Measurements from ENCODE around the gene ABCA2. TPM values are rescaled to one million over a fixed set of nuclear protein-coding genes. Genes with fewer than 3 reads are reported as not detected.
"Not testable (repeated sequence)": the region's sequence is repeated elsewhere in the genome, so short reads cannot be mapped to it uniquely, and the experiment has no call there.

ABCA2 gene
- total RNA-seq, 3 donors from 2014 or later: 17.0 to 30.6 (median 18.9) TPM

GRCh38 chr9:137007108-137007815, 20.8 kb downstream of the ABCA2 start:
- TF ChIP-seq POLR2AphosphoS5 (IDR thresholded peaks at IDR 0.05) (no peak), CTCF (IDR thresholded peaks at IDR 0.05) (no peak), POLR2A (IDR thresholded peaks at IDR 0.05) (no peak)
- Histone ChIP-seq H3K36me3 (no peaks in the 10 kb centered on the region), H3K27ac (no peak overlapping the region), H3K4me1 (no peaks in the 10 kb centered on the region), H3K4me3 (no peak overlapping the region), H3K9me3 (peaks cover 0 to 6% of the 10 kb centered on the region in 2 donors), H3K27me3 (no peaks in the 10 kb centered on the region)
- no peak for DNase-seq (ENCODE audit: low spot score in 2 of 2)
- intact Hi-C loops (cut with DNase I; ENCODE audit: low total_unique reads): no loop called here

- Histone ChIP-seq H3K27ac (no peak overlapping the region), H3K27me3 (no peaks in the 10 kb centered on the region), H3K4me3 (no peak overlapping the region), H3K4me1 (no peaks in the 10 kb centered on the region), H3K9me3 (peaks cover 0 to 6% of the 10 kb centered on the region in 2 donors), H3K36me3 (no peaks in the 10 kb centered on the region)
- DNase-seq (ENCODE audit: low spot score in 2 of 2): no peak
- intact Hi-C loops (cut with DNase I; ENCODE audit: low total_unique reads): no loop called here
- TF ChIP-seq POLR2AphosphoS5 (IDR thresholded peaks at IDR 0.05): no peak
- TF ChIP-seq POLR2A (IDR thresholded peaks at IDR 0.05): no peak
- TF ChIP-seq CTCF (IDR thresholded peaks at IDR 0.05): no peak
Measured at GRCh38 chr9:137006116-137007003, 21.7 kb downstream of the ABCA2 start.

GRCh38 chr9:137004285-137004684, 23.8 kb downstream of the ABCA2 start:
- TF ChIP-seq CTCF (IDR thresholded peaks at IDR 0.05): peak in 2 of 3 donors; percentile 15 to 31
- DNase-seq (ENCODE audit: low spot score in 2 of 2); H3K4me3 ChIP-seq; intact Hi-C loops (cut with DNase I; ENCODE audit: low total_unique reads); H3K9me3 ChIP-seq; H3K4me1 ChIP-seq; H3K36me3 ChIP-seq; H3K27me3 ChIP-seq; H3K27ac ChIP-seq: not testable (repeated sequence)

- Histone ChIP-seq H3K27ac (no peak overlapping the region), H3K4me3 (no peak overlapping the region), H3K36me3 (no peaks in the 10 kb centered on the region), H3K9me3 (peaks cover 0 to 6% of the 10 kb centered on the region in 2 donors), H3K27me3 (no peaks in the 10 kb centered on the region), H3K4me1 (no peaks in the 10 kb centered on the region)
- DNase-seq (ENCODE audit: low spot score in 2 of 2): no peak
- no peak for TF ChIP-seq POLR2AphosphoS5 (IDR thresholded peaks at IDR 0.05)
- no peak for TF ChIP-seq CTCF (IDR thresholded peaks at IDR 0.05)
- no peak for TF ChIP-seq POLR2A (IDR thresholded peaks at IDR 0.05)
- intact Hi-C loops (cut with DNase I; ENCODE audit: low total_unique reads): loop anchor here (1.0 kb wide), 1 partner anchor 41 kb away; no protein-coding TSS in a partner anchor
Measured at GRCh38 chr9:137002646-137003041, 25.4 kb downstream of the ABCA2 start.

Data from breast epithelium (tissue), 4 donors.